ENCODE measurements around the gene FIG4.
"Not testable (repeated sequence)": the region's sequence is repeated elsewhere in the genome, so short reads cannot be mapped to it uniquely, and the experiment has no call there.

The FIG4 gene

GRCh38 chr6:109821428-109821827 lies 130.3 kb downstream of the FIG4 start:
- no peaks in the 10 kb centered on the region for H3K9me3 ChIP-seq (ENCODE audit: low read length)
- H3K4me3 ChIP-seq (ENCODE audit: low read length) = no peak overlapping the region
- H2AFZ ChIP-seq (ENCODE audit: low read depth, low read length) = no peak overlapping the region
- H3K27me3 ChIP-seq (ENCODE audit: insufficient read depth, low read length) = no peaks in the 10 kb centered on the region
- no peaks in the 10 kb centered on the region for H3K4me1 ChIP-seq (ENCODE audit: insufficient read depth, low read length)
- H3K36me3 ChIP-seq (ENCODE audit: insufficient read depth, low read length) = peaks cover 9% of the 10 kb centered on the region

- H3K27me3 ChIP-seq (ENCODE audit: insufficient read depth, low read length) = no peaks in the 10 kb centered on the region
- peaks cover 10% of the 10 kb centered on the region for H3K36me3 ChIP-seq (ENCODE audit: insufficient read depth, low read length)
- H3K4me3 ChIP-seq (ENCODE audit: low read length) = no peak overlapping the region
- no peaks in the 10 kb centered on the region for H3K4me1 ChIP-seq (ENCODE audit: insufficient read depth, low read length)
- no peak overlapping the region for H2AFZ ChIP-seq (ENCODE audit: low read depth, low read length)
- H3K9me3 ChIP-seq (ENCODE audit: low read length) = no peaks in the 10 kb centered on the region
Observed at GRCh38 chr6:109824105-109824504, 133.0 kb downstream of the FIG4 start.

- no peaks in the 10 kb centered on the region for H3K9me3 ChIP-seq (ENCODE audit: low read length)
- H3K4me1 ChIP-seq (ENCODE audit: insufficient read depth, low read length) = no peaks in the 10 kb centered on the region
- H3K36me3 ChIP-seq (ENCODE audit: insufficient read depth, low read length) = peaks cover 10% of the 10 kb centered on the region
- H2AFZ ChIP-seq (ENCODE audit: low read depth, low read length) = no peak overlapping the region
- H3K27me3 ChIP-seq (ENCODE audit: insufficient read depth, low read length) = no peaks in the 10 kb centered on the region
- H3K4me3 ChIP-seq (ENCODE audit: low read length) = no peak overlapping the region
Observed at GRCh38 chr6:109826551-109826950, 135.5 kb downstream of the FIG4 start.

- H3K27me3 ChIP-seq (ENCODE audit: insufficient read depth, low read length); H2AFZ ChIP-seq (ENCODE audit: low read depth, low read length); H3K4me1 ChIP-seq (ENCODE audit: insufficient read depth, low read length); H3K9me3 ChIP-seq (ENCODE audit: low read length); H3K36me3 ChIP-seq (ENCODE audit: insufficient read depth, low read length); H3K4me3 ChIP-seq (ENCODE audit: low read length): not testable (repeated sequence)
Observed at GRCh38 chr6:109831352-109831751, 140.3 kb downstream of the FIG4 start.

- Histone ChIP-seq H2AFZ (ENCODE audit: low read depth, low read length) (no peak overlapping the region), H3K27me3 (ENCODE audit: insufficient read depth, low read length) (no peaks in the 10 kb centered on the region), H3K4me1 (ENCODE audit: insufficient read depth, low read length) (no peaks in the 10 kb centered on the region), H3K36me3 (ENCODE audit: insufficient read depth, low read length) (no peaks in the 10 kb centered on the region), H3K9me3 (ENCODE audit: low read length) (no peaks in the 10 kb centered on the region), H3K4me3 (ENCODE audit: low read length) (no peak overlapping the region)
Observed at GRCh38 chr6:109834131-109834530, 143.0 kb downstream of the FIG4 start.

GRCh38 chr6:109834595-109835437 lies 143.7 kb downstream of the FIG4 start:
- Histone ChIP-seq H2AFZ (ENCODE audit: low read depth, low read length) (no peak overlapping the region), H3K36me3 (ENCODE audit: insufficient read depth, low read length) (no peaks in the 10 kb centered on the region), H3K4me1 (ENCODE audit: insufficient read depth, low read length) (no peaks in the 10 kb centered on the region), H3K4me3 (ENCODE audit: low read length) (no peak overlapping the region), H3K9me3 (ENCODE audit: low read length) (no peaks in the 10 kb centered on the region), H3K27me3 (ENCODE audit: insufficient read depth, low read length) (no peaks in the 10 kb centered on the region)

GRCh38 chr6:109840034-109840433 lies 148.9 kb downstream of the FIG4 start:
- Histone ChIP-seq H3K36me3 (ENCODE audit: insufficient read depth, low read length) (no peaks in the 10 kb centered on the region), H2AFZ (ENCODE audit: low read depth, low read length) (no peak overlapping the region), H3K27me3 (ENCODE audit: insufficient read depth, low read length) (no peaks in the 10 kb centered on the region), H3K9me3 (ENCODE audit: low read length) (no peaks in the 10 kb centered on the region), H3K4me1 (ENCODE audit: insufficient read depth, low read length) (no peaks in the 10 kb centered on the region), H3K4me3 (ENCODE audit: low read length) (no peak overlapping the region)

- Histone ChIP-seq H2AFZ (ENCODE audit: low read depth, low read length) (no peak overlapping the region), H3K4me1 (ENCODE audit: insufficient read depth, low read length) (no peaks in the 10 kb centered on the region), H3K9me3 (ENCODE audit: low read length) (no peaks in the 10 kb centered on the region), H3K36me3 (ENCODE audit: insufficient read depth, low read length) (no peaks in the 10 kb centered on the region), H3K27me3 (ENCODE audit: insufficient read depth, low read length) (no peaks in the 10 kb centered on the region), H3K4me3 (ENCODE audit: low read length) (no peak overlapping the region)
Observed at GRCh38 chr6:109840796-109841195, 149.7 kb downstream of the FIG4 start.

- H3K27me3 ChIP-seq (ENCODE audit: insufficient read depth, low read length) = no peaks in the 10 kb centered on the region
- H3K4me1 ChIP-seq (ENCODE audit: insufficient read depth, low read length) = no peaks in the 10 kb centered on the region
- H3K36me3 ChIP-seq (ENCODE audit: insufficient read depth, low read length) = no peaks in the 10 kb centered on the region
- no peak overlapping the region for H3K4me3 ChIP-seq (ENCODE audit: low read length)
- H2AFZ ChIP-seq (ENCODE audit: low read depth, low read length) = no peak overlapping the region
- H3K9me3 ChIP-seq (ENCODE audit: low read length) = no peaks in the 10 kb centered on the region
Observed at GRCh38 chr6:109841869-109842268, 150.8 kb downstream of the FIG4 start.

GRCh38 chr6:109852713-109853112 lies 161.6 kb downstream of the FIG4 start:
- Histone ChIP-seq H3K27me3 (ENCODE audit: insufficient read depth, low read length) (no peaks in the 10 kb centered on the region), H3K9me3 (ENCODE audit: low read length) (no peaks in the 10 kb centered on the region), H3K36me3 (ENCODE audit: insufficient read depth, low read length) (no peaks in the 10 kb centered on the region), H3K4me3 (ENCODE audit: low read length) (no peak overlapping the region), H2AFZ (ENCODE audit: low read depth, low read length) (no peak overlapping the region), H3K4me1 (ENCODE audit: insufficient read depth, low read length) (no peaks in the 10 kb centered on the region)

GRCh38 chr6:109853426-109853825 lies 162.3 kb downstream of the FIG4 start:
- no peaks in the 10 kb centered on the region for H3K9me3 ChIP-seq (ENCODE audit: low read length)
- H3K4me3 ChIP-seq (ENCODE audit: low read length) = no peak overlapping the region
- no peak overlapping the region for H2AFZ ChIP-seq (ENCODE audit: low read depth, low read length)
- no peaks in the 10 kb centered on the region for H3K4me1 ChIP-seq (ENCODE audit: insufficient read depth, low read length)
- H3K27me3 ChIP-seq (ENCODE audit: insufficient read depth, low read length) = no peaks in the 10 kb centered on the region
- H3K36me3 ChIP-seq (ENCODE audit: insufficient read depth, low read length) = no peaks in the 10 kb centered on the region

GRCh38 chr6:109853951-109854350 lies 162.9 kb downstream of the FIG4 start:
- no peaks in the 10 kb centered on the region for H3K36me3 ChIP-seq (ENCODE audit: insufficient read depth, low read length)
- no peaks in the 10 kb centered on the region for H3K9me3 ChIP-seq (ENCODE audit: low read length)
- no peaks in the 10 kb centered on the region for H3K27me3 ChIP-seq (ENCODE audit: insufficient read depth, low read length)
- no peaks in the 10 kb centered on the region for H3K4me1 ChIP-seq (ENCODE audit: insufficient read depth, low read length)
- H2AFZ ChIP-seq (ENCODE audit: low read depth, low read length) = no peak overlapping the region
- no peak overlapping the region for H3K4me3 ChIP-seq (ENCODE audit: low read length)

GRCh38 chr6:109854541-109855308 lies 163.6 kb downstream of the FIG4 start:
- no peaks in the 10 kb centered on the region for H3K36me3 ChIP-seq (ENCODE audit: insufficient read depth, low read length)
- H3K4me1 ChIP-seq (ENCODE audit: insufficient read depth, low read length) = no peaks in the 10 kb centered on the region
- no peaks in the 10 kb centered on the region for H3K27me3 ChIP-seq (ENCODE audit: insufficient read depth, low read length)
- H3K9me3 ChIP-seq (ENCODE audit: low read length) = no peaks in the 10 kb centered on the region
- H2AFZ ChIP-seq (ENCODE audit: low read depth, low read length) = no peak overlapping the region
- H3K4me3 ChIP-seq (ENCODE audit: low read length) = no peak overlapping the region

Measured in neuron (in vitro differentiated cells).